Spleen (tissue), 7 donors: Measurements from ENCODE around the gene TES.
"Not testable (repeated sequence)": the region's sequence is repeated elsewhere in the genome, so short reads cannot be mapped to it uniquely, and the experiment has no call there.

ENCODE experiments used
- POLR2AphosphoS5 ChIP-seq, 3 donors: sonication (generic); formaldehyde crosslinking; IDR thresholded peaks; one replicate each; pipeline ENCODE4 v1.5.1; 2017; ENCODE audit warnings: antibody characterized with exemption in 3 of 3
- TF ChIP-seq, protein P1 (sequence below), 11 experiments: fragments of 200-600 bp in 7 of 11; fragments of 450-650 bp in 4 of 11; sonication (generic) in 4 of 11; IDR thresholded peaks in 8 of 11; conservative IDR thresholded peaks in 3 of 11; 1 replicate in 7 of 11; 2 replicates in 4 of 11; pipeline versions ENCODE4 v1.4.0 to v1.8.0; 2016 to 2021; ENCODE audit warnings: antibody characterized with exemption in 11 of 11, inconsistent platforms in 4 of 11, mild to moderate bottlenecking in 1 of 11
- donor health status: DM: no; HTN: no; CAD: no; lungs with moderate emphysema.
- donor health status: DM: no; HTN: no; CAD: no.
- donor health status: DM: no; HTN: no; CAD: no.

DNA sequence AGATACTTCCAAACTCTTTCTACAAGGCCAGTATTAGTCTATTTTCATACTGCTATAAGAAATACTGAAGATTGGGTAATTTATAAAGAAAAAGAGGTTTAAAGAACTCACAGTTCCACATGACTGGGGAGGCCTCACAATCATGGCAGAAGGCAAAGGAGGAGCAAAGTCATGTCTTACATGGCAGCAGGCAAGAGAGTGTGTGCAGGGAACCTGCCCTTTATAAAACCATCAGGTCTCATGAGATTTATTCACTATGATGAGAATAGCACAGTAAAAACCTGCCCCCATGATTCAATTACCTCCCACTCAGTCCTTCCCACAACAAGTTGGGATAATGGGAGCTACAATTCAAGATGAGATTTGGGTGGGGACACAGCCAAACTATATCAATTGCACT, 85.6 kb downstream of the TES start:
- TF ChIP-seq POLR2AphosphoS5 (IDR thresholded peaks at IDR 0.05): not testable (repeated sequence)
- TF ChIP-seq, protein P1, sequence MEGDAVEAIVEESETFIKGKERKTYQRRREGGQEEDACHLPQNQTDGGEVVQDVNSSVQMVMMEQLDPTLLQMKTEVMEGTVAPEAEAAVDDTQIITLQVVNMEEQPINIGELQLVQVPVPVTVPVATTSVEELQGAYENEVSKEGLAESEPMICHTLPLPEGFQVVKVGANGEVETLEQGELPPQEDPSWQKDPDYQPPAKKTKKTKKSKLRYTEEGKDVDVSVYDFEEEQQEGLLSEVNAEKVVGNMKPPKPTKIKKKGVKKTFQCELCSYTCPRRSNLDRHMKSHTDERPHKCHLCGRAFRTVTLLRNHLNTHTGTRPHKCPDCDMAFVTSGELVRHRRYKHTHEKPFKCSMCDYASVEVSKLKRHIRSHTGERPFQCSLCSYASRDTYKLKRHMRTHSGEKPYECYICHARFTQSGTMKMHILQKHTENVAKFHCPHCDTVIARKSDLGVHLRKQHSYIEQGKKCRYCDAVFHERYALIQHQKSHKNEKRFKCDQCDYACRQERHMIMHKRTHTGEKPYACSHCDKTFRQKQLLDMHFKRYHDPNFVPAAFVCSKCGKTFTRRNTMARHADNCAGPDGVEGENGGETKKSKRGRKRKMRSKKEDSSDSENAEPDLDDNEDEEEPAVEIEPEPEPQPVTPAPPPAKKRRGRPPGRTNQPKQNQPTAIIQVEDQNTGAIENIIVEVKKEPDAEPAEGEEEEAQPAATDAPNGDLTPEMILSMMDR (IDR thresholded peaks at IDR 0.05 in 8 of 11, conservative IDR thresholded peaks at IDR 0.05 in 3 of 11): not testable (repeated sequence)
